GM18868 (cell line): Measurements from ENCODE around the gene AMTN.
"Not testable (repeated sequence)": the region's sequence is repeated elsewhere in the genome, so short reads cannot be mapped to it uniquely, and the experiment has no call there.

Source experiments
- ATAC-seq: cut with Tn5 transposase; IDR thresholded peaks from one replicate; pipeline ENCODE4 v1.9.1; 2021; ENCODE audit warnings: mild to moderate bottlenecking, moderate library complexity; ENCODE audit not compliant: unreplicated experiment

The AMTN gene

GRCh38 chr4:70518269-70518668 is at the start of gene AMTN:
Gene AMTN (plus strand): TSS chr4:70518569. CDS start chr4:70518778, 209 bp downstream.
- ATAC-seq = no peak

GRCh38 chr4:70471897-70472296 is 46.5 kb upstream of the AMTN start, which contains the start of gene MUC7:
Gene MUC7 (plus strand): TSS chr4:70472197. CDS start chr4:70474022, 1,825 bp downstream.
- no peak for ATAC-seq

GRCh38 chr4:70473679-70474078 is 44.7 kb upstream of the AMTN start:
- ATAC-seq = no peak

- no peak for ATAC-seq
These were observed 29.6 kb upstream of the AMTN start for GRCh38 chr4:70488748-70489147.

GRCh38 chr4:70496231-70496630 is 22.1 kb upstream of the AMTN start:
- ATAC-seq = no peak

GRCh38 chr4:70501838-70502237 is 16.5 kb upstream of the AMTN start:
- ATAC-seq = not testable (repeated sequence)

GRCh38 chr4:70504733-70505132 is 13.6 kb upstream of the AMTN start:
- ATAC-seq = no peak

- peak; percentile 98 for ATAC-seq
These were observed 13.1 kb upstream of the AMTN start for GRCh38 chr4:70505151-70505748.

GRCh38 chr4:70508801-70509200 is 9.6 kb upstream of the AMTN start:
- no peak for ATAC-seq

- no peak for ATAC-seq
These were observed 7.0 kb upstream of the AMTN start for GRCh38 chr4:70511365-70511764.

GRCh38 chr4:70515367-70516250 is 2.8 kb upstream of the AMTN start:
- ATAC-seq = no peak

- no peak for ATAC-seq
These were observed 347 bp downstream of the AMTN start for GRCh38 chr4:70518716-70519115.

- ATAC-seq = no peak
These were observed 4.3 kb downstream of the AMTN start for GRCh38 chr4:70522626-70523025.

GRCh38 chr4:70530997-70531396 is 12.6 kb downstream of the AMTN start:
- ATAC-seq = no peak

GRCh38 chr4:70531981-70532380 is 13.6 kb downstream of the AMTN start:
- peak; percentile 97 for ATAC-seq

- no peak for ATAC-seq
These were observed 14.8 kb downstream of the AMTN start for GRCh38 chr4:70533211-70533610.

- ATAC-seq = no peak
These were observed 15.4 kb downstream of the AMTN start for GRCh38 chr4:70533791-70534190.

- ATAC-seq = not testable (repeated sequence)
These were observed 16.5 kb downstream of the AMTN start for GRCh38 chr4:70534886-70535285.

- peak; percentile 56 for ATAC-seq
These were observed 20.5 kb downstream of the AMTN start for GRCh38 chr4:70538869-70539268.

- ATAC-seq = peak; percentile 75
These were observed 26.0 kb downstream of the AMTN start for GRCh38 chr4:70544279-70544868.

GRCh38 chr4:70556856-70557255 is 38.5 kb downstream of the AMTN start:
- no peak for ATAC-seq
